ENCODE measurements around the gene CXCL6.

CXCL6 gene

GRCh38 chr4:73866246-73866645 lies 29.8 kb downstream of the CXCL6 start:
- TF ChIP-seq CTCF (IDR thresholded peaks at IDR 0.05) (no peak), ZFX (IDR thresholded peaks at IDR 0.05; ENCODE audit: borderline replicate concordance) (no peak)
- no peak overlapping the region for H3K27ac ChIP-seq

GRCh38 chr4:73867783-73868182 lies 31.3 kb downstream of the CXCL6 start:
- H3K27ac ChIP-seq = no peak overlapping the region
- TF ChIP-seq ZFX (IDR thresholded peaks at IDR 0.05; ENCODE audit: borderline replicate concordance) (no peak), CTCF (IDR thresholded peaks at IDR 0.05) (no peak)

GRCh38 chr4:73868206-73869129 lies 32.0 kb downstream of the CXCL6 start:
- TF ChIP-seq CTCF (IDR thresholded peaks at IDR 0.05) = no peak
- H3K27ac ChIP-seq = no peak overlapping the region

GRCh38 chr4:73869130-73870055 lies 32.9 kb downstream of the CXCL6 start, which contains the start of gene CXCL1:
TSS of gene CXCL1 (plus strand) at chr4:73869393. CDS start at chr4:73869471, 78 bp downstream.
- TF ChIP-seq CTCF (IDR thresholded peaks at IDR 0.05) (no peak), ZFX (IDR thresholded peaks at IDR 0.05; ENCODE audit: borderline replicate concordance) (no peak)
- H3K27ac ChIP-seq = no peak within 1 kb of the TSS

- TF ChIP-seq ZFX (IDR thresholded peaks at IDR 0.05; ENCODE audit: borderline replicate concordance) (no peak), CTCF (IDR thresholded peaks at IDR 0.05) (no peak)
- no peak overlapping the region for H3K27ac ChIP-seq
Measured at GRCh38 chr4:73870260-73870659, 33.8 kb downstream of the CXCL6 start.

- no peak overlapping the region for H3K27ac ChIP-seq
- TF ChIP-seq ZFX (IDR thresholded peaks at IDR 0.05; ENCODE audit: borderline replicate concordance) (no peak), CTCF (IDR thresholded peaks at IDR 0.05) (no peak)
Measured at GRCh38 chr4:73870768-73871167, 34.3 kb downstream of the CXCL6 start.

Measured in 22Rv1 (cell line).